Measurements from ENCODE around the gene MRPL53. TPM values are rescaled to one million over a fixed set of nuclear protein-coding genes. Genes with fewer than 3 reads are reported as not detected.
"Not testable (repeated sequence)": the region's sequence is repeated elsewhere in the genome, so short reads cannot be mapped to it uniquely, and the experiment has no call there.

MRPL53 gene
- total RNA-seq, 1 experiment from 2014 or later = 98.1 TPM

DNA sequence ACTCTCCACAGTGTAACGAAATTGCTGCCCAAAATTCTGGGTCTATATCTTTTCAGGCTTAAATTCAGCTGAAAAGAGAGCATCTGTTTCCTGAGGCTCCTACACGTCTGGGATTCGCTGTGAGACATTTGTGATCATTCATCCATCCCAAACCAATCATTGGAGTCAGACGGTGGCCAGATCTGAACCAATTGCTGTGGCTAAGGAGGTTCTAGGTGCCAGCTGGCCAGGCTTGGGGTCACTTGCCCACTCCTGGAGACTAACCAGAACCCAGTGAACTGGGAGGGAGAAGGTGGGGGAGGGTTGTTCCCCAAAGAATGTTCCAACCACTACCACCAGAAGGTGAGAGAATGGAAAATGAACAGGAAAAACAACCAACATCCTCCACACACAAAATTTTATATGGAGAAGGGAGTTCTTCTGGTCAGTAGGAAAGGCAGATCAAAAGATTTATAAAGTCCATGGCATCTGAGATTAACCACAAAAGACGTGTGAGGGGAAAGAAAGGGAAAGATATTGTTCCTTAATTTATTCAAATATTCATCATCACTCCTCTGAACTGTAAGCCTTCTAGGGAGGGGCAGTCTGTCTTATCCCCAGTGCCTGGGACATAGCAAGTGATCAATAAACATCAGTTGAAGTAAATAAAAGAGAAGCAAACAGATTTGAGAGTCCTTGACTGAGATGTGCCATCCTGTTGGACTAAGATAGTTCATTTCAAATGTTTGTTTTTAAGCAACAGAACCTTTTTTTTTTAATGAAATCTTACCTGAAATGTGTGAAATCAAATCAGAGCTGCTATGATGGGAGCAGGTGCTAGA, 27.8 kb downstream of the MRPL53 start:
- H3K27me3 ChIP-seq (ENCODE audit: control insufficient read depth, insufficient read depth, low read length) = peaks cover 3% of the 10 kb centered on the region; the same call in 1 of the 2 replicates
- H3K9me3 ChIP-seq (ENCODE audit: control insufficient read depth, insufficient read depth, low read depth, low read length) = no peaks in the 10 kb centered on the region
- CTCF ChIA-PET = no interaction called here
- POLR2A ChIA-PET = no interaction called here
- peaks cover 7% of the 10 kb centered on the region for H3K4me1 ChIP-seq (ENCODE audit: control insufficient read depth, insufficient read depth, low read length)
- no peak overlapping the region for H3K27ac ChIP-seq (ENCODE audit: low read length)
- H3K4me3 ChIP-seq (ENCODE audit: low read depth in 2 of 2, low read length in 2 of 2) = no peak overlapping the region
- TF ChIP-seq REST (IDR thresholded peaks at IDR 0.05; ENCODE audit: insufficient read depth in 1 of 2, low read depth in 2 of 2, low read length in 1 of 2) = no peak
- no peak for TF ChIP-seq CTCF (IDR thresholded peaks at IDR 0.05)
- TF ChIP-seq TCF7L2 (IDR thresholded peaks at IDR 0.05; ENCODE audit: low read depth, low read length) = no peak
- in situ Hi-C loops (cut with HindIII; ENCODE audit: low pct_unique_long_range_greater_than_20kb, low sequenced_read_pairs) (no loop called here), intact Hi-C loops (cut with micrococcal nuclease; ENCODE audit: unreplicated experiment) (no loop called here)
- no TSS peak for BruUV-seq (replicated peaks)
- H3K36me3 ChIP-seq (ENCODE audit: control insufficient read depth, insufficient read depth, low read length) = no peaks in the 10 kb centered on the region
- no peak for ATAC-seq
- no peak for DNase-seq (ENCODE audit: low read depth, low spot score)

- H3K9me3 ChIP-seq (ENCODE audit: control insufficient read depth, insufficient read depth, low read depth, low read length); H3K27me3 ChIP-seq (ENCODE audit: control insufficient read depth, insufficient read depth, low read length); in situ Hi-C loops (cut with HindIII; ENCODE audit: low pct_unique_long_range_greater_than_20kb, low sequenced_read_pairs); intact Hi-C loops (cut with micrococcal nuclease; ENCODE audit: unreplicated experiment); ATAC-seq; BruUV-seq (replicated peaks); CTCF ChIA-PET; H3K4me1 ChIP-seq (ENCODE audit: control insufficient read depth, insufficient read depth, low read length); DNase-seq (ENCODE audit: low read depth, low spot score); H3K36me3 ChIP-seq (ENCODE audit: control insufficient read depth, insufficient read depth, low read length): not testable (repeated sequence)
- POLR2A ChIA-PET = interaction anchor here (0.8 kb wide), 1 partner anchor 12 kb away, joined by 3 read pairs; no protein-coding TSS in a partner anchor
- Histone ChIP-seq H3K4me3 (ENCODE audit: low read depth in 2 of 2, low read length in 2 of 2) (peak overlapping the region; percentile 67 to 93), H3K27ac (ENCODE audit: low read length) (peak overlapping the region; percentile 90)
Measured at GRCh38 chr2:74442483-74443297, 29.8 kb downstream of the MRPL53 start.

Measured in Panc1 (cell line).